ENCODE measurements around the gene RBM17.

RBM17 gene

GRCh38 chr10:6112893-6113292, 24.1 kb downstream of the RBM17 start:
- Histone ChIP-seq H3K9me3 (ENCODE audit: control insufficient read depth, low read length) (no peaks in the 10 kb centered on the region), H3K27ac (ENCODE audit: insufficient read depth, low read depth, low read length, poor library complexity, severe bottlenecking) (no peak overlapping the region), H3K4me1 (ENCODE audit: control insufficient read depth, insufficient read depth, low read length) (no peaks in the 10 kb centered on the region), H3K36me3 (ENCODE audit: control insufficient read depth, insufficient read depth, low read length) (peaks cover 62% of the 10 kb centered on the region), H3K27me3 (ENCODE audit: control insufficient read depth, insufficient read depth, low read length, poor library complexity, severe bottlenecking) (no peaks in the 10 kb centered on the region), H3K4me3 (ENCODE audit: insufficient read depth, low read depth, low read length) (no peak overlapping the region)
- WGBS, 2 experiments: 96 to 97% methylated on average over 5 to 6 of the region's 6 CpGs

GRCh38 chr10:6114299-6114698, 25.5 kb downstream of the RBM17 start:
- Histone ChIP-seq H3K9me3 (ENCODE audit: control insufficient read depth, low read length) (no peaks in the 10 kb centered on the region), H3K27me3 (ENCODE audit: control insufficient read depth, insufficient read depth, low read length, poor library complexity, severe bottlenecking) (no peaks in the 10 kb centered on the region), H3K4me3 (ENCODE audit: insufficient read depth, low read depth, low read length) (no peak overlapping the region), H3K27ac (ENCODE audit: insufficient read depth, low read depth, low read length, poor library complexity, severe bottlenecking) (no peak overlapping the region), H3K36me3 (ENCODE audit: control insufficient read depth, insufficient read depth, low read length) (peaks cover 59% of the 10 kb centered on the region), H3K4me1 (ENCODE audit: control insufficient read depth, insufficient read depth, low read length) (no peaks in the 10 kb centered on the region)
- WGBS, 2 experiments: 95 to 98% methylated on average over 4 of the region's 4 CpGs

- Histone ChIP-seq H3K9me3 (ENCODE audit: control insufficient read depth, low read length) (no peaks in the 10 kb centered on the region), H3K4me3 (ENCODE audit: insufficient read depth, low read depth, low read length) (no peak overlapping the region), H3K27me3 (ENCODE audit: control insufficient read depth, insufficient read depth, low read length, poor library complexity, severe bottlenecking) (no peaks in the 10 kb centered on the region), H3K27ac (ENCODE audit: insufficient read depth, low read depth, low read length, poor library complexity, severe bottlenecking) (no peak overlapping the region), H3K36me3 (ENCODE audit: control insufficient read depth, insufficient read depth, low read length) (peaks cover 54% of the 10 kb centered on the region), H3K4me1 (ENCODE audit: control insufficient read depth, insufficient read depth, low read length) (no peaks in the 10 kb centered on the region)
- WGBS, 2 experiments: 92 to 99% methylated on average over 3 to 4 of the region's 4 CpGs
Observed at GRCh38 chr10:6114805-6115341, 26.0 kb downstream of the RBM17 start.

- peaks cover 49% of the 10 kb centered on the region for H3K36me3 ChIP-seq (ENCODE audit: control insufficient read depth, insufficient read depth, low read length)
- no peaks in the 10 kb centered on the region for H3K9me3 ChIP-seq (ENCODE audit: control insufficient read depth, low read length)
- 95 to 96% methylated on average over 4 of the region's 4 CpGs for WGBS, 2 experiments
- no peak overlapping the region for H3K4me3 ChIP-seq (ENCODE audit: insufficient read depth, low read depth, low read length)
- no peak overlapping the region for H3K27ac ChIP-seq (ENCODE audit: insufficient read depth, low read depth, low read length, poor library complexity, severe bottlenecking)
- no peaks in the 10 kb centered on the region for H3K27me3 ChIP-seq (ENCODE audit: control insufficient read depth, insufficient read depth, low read length, poor library complexity, severe bottlenecking)
- no peaks in the 10 kb centered on the region for H3K4me1 ChIP-seq (ENCODE audit: control insufficient read depth, insufficient read depth, low read length)
Observed at GRCh38 chr10:6115411-6115810, 26.6 kb downstream of the RBM17 start.

GRCh38 chr10:6115824-6116350, 27.1 kb downstream of the RBM17 start:
- H3K36me3 ChIP-seq (ENCODE audit: control insufficient read depth, insufficient read depth, low read length): peaks cover 45% of the 10 kb centered on the region
- WGBS, 2 experiments: 94 to 98% methylated on average over 3 of the region's 3 CpGs
- no peak overlapping the region for H3K27ac ChIP-seq (ENCODE audit: insufficient read depth, low read depth, low read length, poor library complexity, severe bottlenecking)

GRCh38 chr10:6116806-6117205, 28.0 kb downstream of the RBM17 start:
- Histone ChIP-seq H3K27me3 (ENCODE audit: control insufficient read depth, insufficient read depth, low read length, poor library complexity, severe bottlenecking) (no peaks in the 10 kb centered on the region), H3K27ac (ENCODE audit: insufficient read depth, low read depth, low read length, poor library complexity, severe bottlenecking) (no peak overlapping the region), H3K9me3 (ENCODE audit: control insufficient read depth, low read length) (no peaks in the 10 kb centered on the region), H3K4me3 (ENCODE audit: insufficient read depth, low read depth, low read length) (no peak overlapping the region), H3K4me1 (ENCODE audit: control insufficient read depth, insufficient read depth, low read length) (no peaks in the 10 kb centered on the region), H3K36me3 (ENCODE audit: control insufficient read depth, insufficient read depth, low read length) (peaks cover 40% of the 10 kb centered on the region)
- WGBS, 2 experiments: 94% methylated on average over 1 of the region's 1 CpG; no CpG with 5 or more reads in 1 of the 2 experiments

More at GRCh38 chr10:6115824-6116350, 27.1 kb downstream of the RBM17 start:
- H3K4me3 ChIP-seq (ENCODE audit: insufficient read depth, low read depth, low read length): no peak overlapping the region
- no peaks in the 10 kb centered on the region for H3K27me3 ChIP-seq (ENCODE audit: control insufficient read depth, insufficient read depth, low read length, poor library complexity, severe bottlenecking)
- H3K9me3 ChIP-seq (ENCODE audit: control insufficient read depth, low read length): no peaks in the 10 kb centered on the region
- no peaks in the 10 kb centered on the region for H3K4me1 ChIP-seq (ENCODE audit: control insufficient read depth, insufficient read depth, low read length)

GRCh38 chr10:6117711-6118110, 28.9 kb downstream of the RBM17 start:
- Histone ChIP-seq H3K27ac (ENCODE audit: insufficient read depth, low read depth, low read length, poor library complexity, severe bottlenecking) (no peak overlapping the region), H3K9me3 (ENCODE audit: control insufficient read depth, low read length) (no peaks in the 10 kb centered on the region), H3K27me3 (ENCODE audit: control insufficient read depth, insufficient read depth, low read length, poor library complexity, severe bottlenecking) (no peaks in the 10 kb centered on the region), H3K4me1 (ENCODE audit: control insufficient read depth, insufficient read depth, low read length) (no peaks in the 10 kb centered on the region), H3K36me3 (ENCODE audit: control insufficient read depth, insufficient read depth, low read length) (peaks cover 31% of the 10 kb centered on the region), H3K4me3 (ENCODE audit: insufficient read depth, low read depth, low read length) (no peak overlapping the region)
- 96% methylated on average over 11 of the region's 11 CpGs for WGBS, 2 experiments

- H3K9me3 ChIP-seq (ENCODE audit: control insufficient read depth, low read length): no peaks in the 10 kb centered on the region
- H3K27ac ChIP-seq (ENCODE audit: insufficient read depth, low read depth, low read length, poor library complexity, severe bottlenecking): no peak overlapping the region
- no peak overlapping the region for H3K4me3 ChIP-seq (ENCODE audit: insufficient read depth, low read depth, low read length)
- no peaks in the 10 kb centered on the region for H3K4me1 ChIP-seq (ENCODE audit: control insufficient read depth, insufficient read depth, low read length)
- no peaks in the 10 kb centered on the region for H3K27me3 ChIP-seq (ENCODE audit: control insufficient read depth, insufficient read depth, low read length, poor library complexity, severe bottlenecking)
- WGBS, 2 experiments: 93 to 94% methylated on average over 5 of the region's 5 CpGs
- peaks cover 15% of the 10 kb centered on the region for H3K36me3 ChIP-seq (ENCODE audit: control insufficient read depth, insufficient read depth, low read length)
Observed at GRCh38 chr10:6119423-6119822, 30.6 kb downstream of the RBM17 start.

GRCh38 chr10:6119962-6120361, 31.1 kb downstream of the RBM17 start:
- no peaks in the 10 kb centered on the region for H3K9me3 ChIP-seq (ENCODE audit: control insufficient read depth, low read length)
- H3K27ac ChIP-seq (ENCODE audit: insufficient read depth, low read depth, low read length, poor library complexity, severe bottlenecking): no peak overlapping the region
- H3K27me3 ChIP-seq (ENCODE audit: control insufficient read depth, insufficient read depth, low read length, poor library complexity, severe bottlenecking): no peaks in the 10 kb centered on the region
- WGBS, 2 experiments: 90 to 94% methylated on average over 13 of the region's 13 CpGs
- H3K4me1 ChIP-seq (ENCODE audit: control insufficient read depth, insufficient read depth, low read length): no peaks in the 10 kb centered on the region
- H3K36me3 ChIP-seq (ENCODE audit: control insufficient read depth, insufficient read depth, low read length): peaks cover 9% of the 10 kb centered on the region
- no peak overlapping the region for H3K4me3 ChIP-seq (ENCODE audit: insufficient read depth, low read depth, low read length)

GRCh38 chr10:6120691-6121090, 31.9 kb downstream of the RBM17 start:
- Histone ChIP-seq H3K4me3 (ENCODE audit: insufficient read depth, low read depth, low read length) (no peak overlapping the region), H3K36me3 (ENCODE audit: control insufficient read depth, insufficient read depth, low read length) (peaks cover 5% of the 10 kb centered on the region), H3K27me3 (ENCODE audit: control insufficient read depth, insufficient read depth, low read length, poor library complexity, severe bottlenecking) (no peaks in the 10 kb centered on the region), H3K27ac (ENCODE audit: insufficient read depth, low read depth, low read length, poor library complexity, severe bottlenecking) (no peak overlapping the region), H3K4me1 (ENCODE audit: control insufficient read depth, insufficient read depth, low read length) (no peaks in the 10 kb centered on the region), H3K9me3 (ENCODE audit: control insufficient read depth, low read length) (no peaks in the 10 kb centered on the region)
- 83 to 86% methylated on average over 15 of the region's 15 CpGs for WGBS, 2 experiments

All from ectodermal cell (in vitro differentiated cells).